Sigmoid colon (tissue), 4 donors: ENCODE results near the gene EFNA3.

Experiments used
- POLR2A ChIP-seq, 2 donors: fragments of 450-650 bp; IDR thresholded peaks; one replicate each; pipeline ENCODE4 v1.6.1; 2016; ENCODE audit warnings: antibody characterized with exemption in 2 of 2, mild to moderate bottlenecking in 2 of 2, moderate library complexity in 2 of 2
- POLR2AphosphoS5 ChIP-seq, 4 donors: sonication (generic); formaldehyde crosslinking; IDR thresholded peaks; one replicate each; pipeline ENCODE4 v1.6.1; 2017; ENCODE audit warnings: antibody characterized with exemption in 4 of 4
- TF ChIP-seq, protein P1 (sequence below), 4 experiments: fragments of 450-650 bp in 3 of 4; fragments of 200-600 bp in 1 of 4; IDR thresholded peaks; one replicate each; pipeline ENCODE4 v1.5.1; 2016 to 2019; ENCODE audit warnings: antibody characterized with exemption in 4 of 4, mild to moderate bottlenecking in 3 of 4, moderate library complexity in 2 of 4

GRCh38 chr1:155049651-155050559 is 28.7 kb upstream of the EFNA3 start:
- TF ChIP-seq POLR2A (IDR thresholded peaks at IDR 0.05) (no peak), POLR2AphosphoS5 (IDR thresholded peaks at IDR 0.05) (peak in 1 of 4 donors; percentile 30)
- TF ChIP-seq, protein P1, sequence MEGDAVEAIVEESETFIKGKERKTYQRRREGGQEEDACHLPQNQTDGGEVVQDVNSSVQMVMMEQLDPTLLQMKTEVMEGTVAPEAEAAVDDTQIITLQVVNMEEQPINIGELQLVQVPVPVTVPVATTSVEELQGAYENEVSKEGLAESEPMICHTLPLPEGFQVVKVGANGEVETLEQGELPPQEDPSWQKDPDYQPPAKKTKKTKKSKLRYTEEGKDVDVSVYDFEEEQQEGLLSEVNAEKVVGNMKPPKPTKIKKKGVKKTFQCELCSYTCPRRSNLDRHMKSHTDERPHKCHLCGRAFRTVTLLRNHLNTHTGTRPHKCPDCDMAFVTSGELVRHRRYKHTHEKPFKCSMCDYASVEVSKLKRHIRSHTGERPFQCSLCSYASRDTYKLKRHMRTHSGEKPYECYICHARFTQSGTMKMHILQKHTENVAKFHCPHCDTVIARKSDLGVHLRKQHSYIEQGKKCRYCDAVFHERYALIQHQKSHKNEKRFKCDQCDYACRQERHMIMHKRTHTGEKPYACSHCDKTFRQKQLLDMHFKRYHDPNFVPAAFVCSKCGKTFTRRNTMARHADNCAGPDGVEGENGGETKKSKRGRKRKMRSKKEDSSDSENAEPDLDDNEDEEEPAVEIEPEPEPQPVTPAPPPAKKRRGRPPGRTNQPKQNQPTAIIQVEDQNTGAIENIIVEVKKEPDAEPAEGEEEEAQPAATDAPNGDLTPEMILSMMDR (IDR thresholded peaks at IDR 0.05) = no peak
